ENCODE measurements around the gene PGRMC2. TPM values are rescaled to one million over a fixed set of nuclear protein-coding genes. Genes with fewer than 3 reads are reported as not detected.

The PGRMC2 gene
- polyA plus RNA-seq, 2 of the 4 experiments (the other 2 are of a cell fraction), result 48.1 to 124 TPM

DNA sequence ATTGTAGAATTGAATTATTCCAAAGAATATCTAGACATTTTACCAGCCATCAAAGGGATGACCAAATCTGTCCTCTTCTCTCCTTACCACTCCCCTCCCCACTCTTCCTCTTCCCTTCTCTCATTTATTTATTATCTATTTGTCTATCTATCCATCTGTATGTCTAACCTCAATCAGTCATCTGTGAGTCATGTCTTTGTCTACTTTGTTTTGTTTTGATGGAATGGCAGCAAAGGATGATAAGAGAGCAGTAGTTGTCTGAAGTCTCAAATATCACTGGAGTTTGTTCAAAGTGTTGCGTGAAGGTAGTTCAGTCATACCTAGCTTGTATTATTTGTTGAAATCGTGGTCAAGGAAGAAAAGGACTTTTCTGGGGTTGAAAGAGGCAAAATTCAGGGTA is 34.7 kb upstream of the PGRMC2 start:
- whole genome bisulfite sequencing (ENCODE audit: missing lambda C conversion rate), result 2% methylated on average over 2 of the region's 2 CpGs
- CTCF ChIA-PET, result interaction anchor here (0.8 to 2.7 kb wide), 5 partner anchors 14 to 252 kb away, joined by 3 to 8 read pairs (median 4); no protein-coding TSS in a partner anchor
- Histone ChIP-seq H3K27ac (peak overlapping the region; percentile 88 to 92), H3K4me1 (peaks cover 36% of the 10 kb centered on the region), H3K4me3 (no peak overlapping the region), H3K9me3 (no peaks in the 10 kb centered on the region), H3K4me2 (peak overlapping the region; percentile 62)
- DNase-seq (ENCODE audit: low read depth in 1 of 2, low spot score in 1 of 2) (peak in 1 of 2 experiments; percentile 69), FAIRE-seq (no peak), ATAC-seq (peak; percentile 58 to 84; a peak in 3 of 6 replicates)
- POLR2A ChIA-PET, result interaction anchor here (0.6 to 3.2 kb wide), 9 partner anchors 12 to 106 kb away, joined by 3 to 18 read pairs (median 7); partner anchors contain the start of gene PGRMC2
- TF ChIP-seq CBX8 (IDR thresholded peaks at IDR 0.05), result no peak
- 0 out of 3 replicates have a peak, but pooled peaks have one; percentile 9 for TF ChIP-seq SMC3 (IDR thresholded peaks at IDR 0.05)
- TF ChIP-seq, protein P1, sequence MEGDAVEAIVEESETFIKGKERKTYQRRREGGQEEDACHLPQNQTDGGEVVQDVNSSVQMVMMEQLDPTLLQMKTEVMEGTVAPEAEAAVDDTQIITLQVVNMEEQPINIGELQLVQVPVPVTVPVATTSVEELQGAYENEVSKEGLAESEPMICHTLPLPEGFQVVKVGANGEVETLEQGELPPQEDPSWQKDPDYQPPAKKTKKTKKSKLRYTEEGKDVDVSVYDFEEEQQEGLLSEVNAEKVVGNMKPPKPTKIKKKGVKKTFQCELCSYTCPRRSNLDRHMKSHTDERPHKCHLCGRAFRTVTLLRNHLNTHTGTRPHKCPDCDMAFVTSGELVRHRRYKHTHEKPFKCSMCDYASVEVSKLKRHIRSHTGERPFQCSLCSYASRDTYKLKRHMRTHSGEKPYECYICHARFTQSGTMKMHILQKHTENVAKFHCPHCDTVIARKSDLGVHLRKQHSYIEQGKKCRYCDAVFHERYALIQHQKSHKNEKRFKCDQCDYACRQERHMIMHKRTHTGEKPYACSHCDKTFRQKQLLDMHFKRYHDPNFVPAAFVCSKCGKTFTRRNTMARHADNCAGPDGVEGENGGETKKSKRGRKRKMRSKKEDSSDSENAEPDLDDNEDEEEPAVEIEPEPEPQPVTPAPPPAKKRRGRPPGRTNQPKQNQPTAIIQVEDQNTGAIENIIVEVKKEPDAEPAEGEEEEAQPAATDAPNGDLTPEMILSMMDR (IDR thresholded peaks at IDR 0.05), result no peak
- TF ChIP-seq PBX3 (IDR thresholded peaks at IDR 0.05), result no peak
- no peak for TF ChIP-seq NR3C1 (IDR thresholded peaks at IDR 0.05)
- TF ChIP-seq POLR2A (IDR thresholded peaks at IDR 0.05; ENCODE audit: low read length), result no peak
- no peak for TF ChIP-seq ZC3H11A (IDR thresholded peaks at IDR 0.05)
- no peak for TF ChIP-seq PHF8 (IDR thresholded peaks at IDR 0.05; ENCODE audit: borderline replicate concordance, low read depth)
- TF ChIP-seq, protein P2, sequence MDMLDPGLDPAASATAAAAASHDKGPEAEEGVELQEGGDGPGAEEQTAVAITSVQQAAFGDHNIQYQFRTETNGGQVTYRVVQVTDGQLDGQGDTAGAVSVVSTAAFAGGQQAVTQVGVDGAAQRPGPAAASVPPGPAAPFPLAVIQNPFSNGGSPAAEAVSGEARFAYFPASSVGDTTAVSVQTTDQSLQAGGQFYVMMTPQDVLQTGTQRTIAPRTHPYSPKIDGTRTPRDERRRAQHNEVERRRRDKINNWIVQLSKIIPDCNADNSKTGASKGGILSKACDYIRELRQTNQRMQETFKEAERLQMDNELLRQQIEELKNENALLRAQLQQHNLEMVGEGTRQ (IDR thresholded peaks at IDR 0.05), result no peak
- no peak for TF ChIP-seq HOXA7 (CRISPR knock-in tag; IDR thresholded peaks at IDR 0.05)
- no peak for TF ChIP-seq HDAC2 (IDR thresholded peaks at IDR 0.05)
- TF ChIP-seq, protein P3, sequence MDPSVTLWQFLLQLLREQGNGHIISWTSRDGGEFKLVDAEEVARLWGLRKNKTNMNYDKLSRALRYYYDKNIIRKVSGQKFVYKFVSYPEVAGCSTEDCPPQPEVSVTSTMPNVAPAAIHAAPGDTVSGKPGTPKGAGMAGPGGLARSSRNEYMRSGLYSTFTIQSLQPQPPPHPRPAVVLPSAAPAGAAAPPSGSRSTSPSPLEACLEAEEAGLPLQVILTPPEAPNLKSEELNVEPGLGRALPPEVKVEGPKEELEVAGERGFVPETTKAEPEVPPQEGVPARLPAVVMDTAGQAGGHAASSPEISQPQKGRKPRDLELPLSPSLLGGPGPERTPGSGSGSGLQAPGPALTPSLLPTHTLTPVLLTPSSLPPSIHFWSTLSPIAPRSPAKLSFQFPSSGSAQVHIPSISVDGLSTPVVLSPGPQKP (IDR thresholded peaks at IDR 0.05; ENCODE audit: low read depth, low read length), result no peak
- TF ChIP-seq CEBPB (IDR thresholded peaks at IDR 0.05), result peak in 1 of 2 experiments; percentile 24; a peak in 1 of 4 replicates
- TF ChIP-seq FOXS1 (CRISPR knock-in tag; IDR thresholded peaks at IDR 0.05), result no peak
- no peak for TF ChIP-seq HOXB5 (CRISPR knock-in tag; IDR thresholded peaks at IDR 0.05)
- TF ChIP-seq HEYL (CRISPR knock-in tag; IDR thresholded peaks at IDR 0.05), result no peak
- no peak for TF ChIP-seq POLR2AphosphoS2 (conservative IDR thresholded peaks at IDR 0.05; ENCODE audit: low read length)
- TF ChIP-seq JUNB (IDR thresholded peaks at IDR 0.05), result peak; percentile 71; the same call in 1 of the 2 replicates
- no peak for TF ChIP-seq RNF2 (IDR thresholded peaks at IDR 0.05; ENCODE audit: borderline replicate concordance, low read depth)
- TF ChIP-seq SREBF2 (IDR thresholded peaks at IDR 0.05), result no peak
- no peak for TF ChIP-seq RCOR1 (IDR thresholded peaks at IDR 0.05; ENCODE audit: low read depth, low read length)
- TF ChIP-seq NFE2L2 (conservative IDR thresholded peaks at IDR 0.05; ENCODE audit: low read length), result no peak
- no peak for TF ChIP-seq CHD2 (IDR thresholded peaks at IDR 0.05; ENCODE audit: low read length, partially characterized antibody)
- TF ChIP-seq HMGXB4 (CRISPR knock-in tag; IDR thresholded peaks at IDR 0.05; ENCODE audit: borderline replicate concordance), result no peak
- TF ChIP-seq EP300 (IDR thresholded peaks at IDR 0.05), result peak; percentile 20 to 35; a peak in 1 of 5 replicates
- peak; percentile 50 for TF ChIP-seq MAX (IDR thresholded peaks at IDR 0.05)
- TF ChIP-seq ZFP36 (IDR thresholded peaks at IDR 0.05; ENCODE audit: borderline replicate concordance, partially characterized antibody), result no peak
- TF ChIP-seq MAFK (IDR thresholded peaks at IDR 0.05; ENCODE audit: partially characterized antibody), result no peak
- TF ChIP-seq ZSCAN20 (CRISPR knock-in tag; IDR thresholded peaks at IDR 0.05), result no peak
- TF ChIP-seq KDM1A (IDR thresholded peaks at IDR 0.05; ENCODE audit: low read depth), result no peak
- no peak for TF ChIP-seq CHD4 (IDR thresholded peaks at IDR 0.05; ENCODE audit: borderline replicate concordance)
- TF ChIP-seq FOSL2 (IDR thresholded peaks at IDR 0.05), result peak; percentile 69; the same call in 1 of the 2 replicates
- peak; percentile 82 for TF ChIP-seq FOSL2 (CRISPR knock-in tag; IDR thresholded peaks at IDR 0.05)
- TF ChIP-seq TFCP2L1 (CRISPR knock-in tag; IDR thresholded peaks at IDR 0.05), result no peak
- TF ChIP-seq RAD21 (conservative IDR thresholded peaks at IDR 0.05 in 1 of 2, IDR thresholded peaks at IDR 0.05 in 1 of 2), result 0 out of 5 replicates have a peak, but pooled peaks of 1 of the 2 experiments have one; percentile 14
- TF ChIP-seq RFX5 (IDR thresholded peaks at IDR 0.05), result no peak
